ENCODE measurements around the gene NCKAP5. TPM values are rescaled to one million over a fixed set of nuclear protein-coding genes. Genes with fewer than 3 reads are reported as not detected.

The NCKAP5 gene
- polyA plus RNA-seq, 1 experiment, result 16.6 TPM

GRCh38 chr2:132680544-132680943, 887.7 kb downstream of the NCKAP5 start:
- no peak for TF ChIP-seq CTCF (IDR thresholded peaks at IDR 0.05; ENCODE audit: low read depth, low read length)
- Histone ChIP-seq H3K27me3 (ENCODE audit: control insufficient read depth, insufficient read depth, low read length) (no peaks in the 10 kb centered on the region), H3K9me3 (ENCODE audit: control insufficient read depth, insufficient read depth, low read length) (no peaks in the 10 kb centered on the region), H3K27ac (ENCODE audit: low read depth, low read length) (no peak overlapping the region), H3K4me3 (ENCODE audit: low read depth, low read length) (no peak overlapping the region)
- ChIA-PET POLR2A (no interaction called here), CTCF (no interaction called here)
- no peak for DNase-seq (ENCODE audit: low read depth, low spot score)

GRCh38 chr2:132678483-132678882, 889.8 kb downstream of the NCKAP5 start:
- DNase-seq (ENCODE audit: low read depth, low spot score), result no peak
- H3K27ac ChIP-seq (ENCODE audit: low read depth, low read length), result no peak overlapping the region

GRCh38 chr2:132677661-132678060, 890.6 kb downstream of the NCKAP5 start:
- Histone ChIP-seq H3K9me3 (ENCODE audit: control insufficient read depth, insufficient read depth, low read length) (no peaks in the 10 kb centered on the region), H3K27me3 (ENCODE audit: control insufficient read depth, insufficient read depth, low read length) (no peaks in the 10 kb centered on the region), H3K27ac (ENCODE audit: low read depth, low read length) (no peak overlapping the region), H3K4me3 (ENCODE audit: low read depth, low read length) (no peak overlapping the region)
- no peak for TF ChIP-seq CTCF (IDR thresholded peaks at IDR 0.05; ENCODE audit: low read depth, low read length)
- POLR2A ChIA-PET, result no interaction called here
- CTCF ChIA-PET, result interaction anchor here (1.0 to 2.1 kb wide), 2 partner anchors 9 to 13 kb away, joined by 3 to 7 read pairs; no protein-coding TSS in a partner anchor
- DNase-seq (ENCODE audit: low read depth, low spot score), result no peak

More at GRCh38 chr2:132678483-132678882, 889.8 kb downstream of the NCKAP5 start:
- no peak overlapping the region for H3K4me3 ChIP-seq (ENCODE audit: low read depth, low read length)
- ChIA-PET POLR2A (no interaction called here), CTCF (interaction anchor here (1.0 to 2.1 kb wide), 2 partner anchors 9 to 12 kb away, joined by 3 to 7 read pairs; no protein-coding TSS in a partner anchor)
- H3K27me3 ChIP-seq (ENCODE audit: control insufficient read depth, insufficient read depth, low read length), result no peaks in the 10 kb centered on the region
- H3K9me3 ChIP-seq (ENCODE audit: control insufficient read depth, insufficient read depth, low read length), result no peaks in the 10 kb centered on the region
- no peak for TF ChIP-seq CTCF (IDR thresholded peaks at IDR 0.05; ENCODE audit: low read depth, low read length)

GRCh38 chr2:132676999-132677398, 891.3 kb downstream of the NCKAP5 start:
- ChIA-PET CTCF (interaction anchor here (0.6 to 2.1 kb wide), 2 partner anchors 14 to 58 kb away, joined by 3 to 7 read pairs; no protein-coding TSS in a partner anchor), POLR2A (no interaction called here)
- no peak for DNase-seq (ENCODE audit: low read depth, low spot score)

More at GRCh38 chr2:132676999-132677398, 891.3 kb downstream of the NCKAP5 start:
- Histone ChIP-seq H3K27me3 (ENCODE audit: control insufficient read depth, insufficient read depth, low read length) (no peaks in the 10 kb centered on the region), H3K4me3 (ENCODE audit: low read depth, low read length) (no peak overlapping the region), H3K27ac (ENCODE audit: low read depth, low read length) (no peak overlapping the region), H3K9me3 (ENCODE audit: control insufficient read depth, insufficient read depth, low read length) (no peaks in the 10 kb centered on the region)
- no peak for TF ChIP-seq CTCF (IDR thresholded peaks at IDR 0.05; ENCODE audit: low read depth, low read length)

All from AG04450 (cell line).